Muscle layer of colon (tissue), 2 donors: ENCODE measurements around the gene GPN1.
"Not testable (repeated sequence)": the region's sequence is repeated elsewhere in the genome, so short reads cannot be mapped to it uniquely, and the experiment has no call there.

Experiments used
- H3K27ac ChIP-seq: one replicate; pipeline ENCODE4 v1.7.0; 2013; ENCODE audit warnings: low read depth, mild to moderate bottlenecking, low read length, moderate library complexity
- H3K27me3 ChIP-seq, 2 donors: one replicate each; pipeline ENCODE4 v1.7.0; 2013; ENCODE audit warnings: low read length in 2 of 2, mild to moderate bottlenecking in 2 of 2; ENCODE audit not compliant: insufficient read depth in 2 of 2, control insufficient read depth in 1 of 2
- H3K36me3 ChIP-seq: one replicate; pipeline ENCODE4 v1.7.0; 2013; ENCODE audit warnings: mild to moderate bottlenecking, low read length; ENCODE audit not compliant: insufficient read depth
- H3K4me1 ChIP-seq: one replicate; pipeline ENCODE4 v1.7.0; 2013; ENCODE audit warnings: mild to moderate bottlenecking, low read length; ENCODE audit not compliant: insufficient read depth
- H3K4me3 ChIP-seq, 2 donors: one replicate each; pipeline ENCODE4 v1.7.0; 2013; ENCODE audit warnings: low read length in 2 of 2, low read depth in 1 of 2, mild to moderate bottlenecking in 1 of 2, moderate library complexity in 1 of 2
- H3K9ac ChIP-seq: one replicate; pipeline ENCODE4 v1.7.0; 2013; ENCODE audit warnings: low read length
- H3K9me3 ChIP-seq: one replicate; pipeline ENCODE4 v1.7.0; 2013; ENCODE audit warnings: mild to moderate bottlenecking, low read length
- donor health status: abdominal sarcoma.
- donor health status: Adenocarcinoma of cecum.

GPN1 gene

GRCh38 chr2:27672723-27673486 is 44.1 kb downstream of the GPN1 start:
- Histone ChIP-seq H3K36me3 (peaks cover 52% of the 10 kb centered on the region), H3K9me3 (no peaks in the 10 kb centered on the region), H3K9ac (no peak overlapping the region), H3K27me3 (no peaks in the 10 kb centered on the region), H3K27ac (no peak overlapping the region), H3K4me3 (no peak overlapping the region), H3K4me1 (no peaks in the 10 kb centered on the region)

GRCh38 chr2:27680571-27680970 is 51.7 kb downstream of the GPN1 start:
- Histone ChIP-seq H3K27me3 (no peaks in the 10 kb centered on the region), H3K36me3 (peaks cover 70% of the 10 kb centered on the region), H3K4me1 (no peaks in the 10 kb centered on the region), H3K9ac (no peak overlapping the region), H3K9me3 (no peaks in the 10 kb centered on the region), H3K27ac (no peak overlapping the region), H3K4me3 (no peak overlapping the region)

GRCh38 chr2:27681841-27682240 is 53.0 kb downstream of the GPN1 start:
- H3K9ac ChIP-seq, result no peak overlapping the region
- no peak overlapping the region for H3K4me3 ChIP-seq
- no peaks in the 10 kb centered on the region for H3K4me1 ChIP-seq
- no peaks in the 10 kb centered on the region for H3K27me3 ChIP-seq
- peaks cover 71% of the 10 kb centered on the region for H3K36me3 ChIP-seq
- H3K9me3 ChIP-seq, result no peaks in the 10 kb centered on the region
- no peak overlapping the region for H3K27ac ChIP-seq

- H3K27ac ChIP-seq, H3K9ac ChIP-seq, H3K4me1 ChIP-seq, H3K9me3 ChIP-seq, H3K4me3 ChIP-seq, H3K27me3 ChIP-seq: not testable (repeated sequence)
- H3K36me3 ChIP-seq, result peaks cover 67% of the 10 kb centered on the region
Measured at GRCh38 chr2:27682334-27682771, 53.5 kb downstream of the GPN1 start.

GRCh38 chr2:27683390-27684071 is 54.7 kb downstream of the GPN1 start:
- H3K36me3 ChIP-seq, result peaks cover 62% of the 10 kb centered on the region
- no peak overlapping the region for H3K4me3 ChIP-seq
- no peaks in the 10 kb centered on the region for H3K9me3 ChIP-seq
- H3K27me3 ChIP-seq, result no peaks in the 10 kb centered on the region
- H3K9ac ChIP-seq, result no peak overlapping the region
- H3K27ac ChIP-seq, result no peak overlapping the region
- no peaks in the 10 kb centered on the region for H3K4me1 ChIP-seq

- not testable (repeated sequence) for H3K27ac ChIP-seq, H3K27me3 ChIP-seq, H3K9me3 ChIP-seq, H3K9ac ChIP-seq, H3K4me1 ChIP-seq, H3K4me3 ChIP-seq
- H3K36me3 ChIP-seq, result peaks cover 59% of the 10 kb centered on the region
Measured at GRCh38 chr2:27685006-27685405, 56.2 kb downstream of the GPN1 start.

GRCh38 chr2:27685577-27685976 is 56.7 kb downstream of the GPN1 start:
- Histone ChIP-seq H3K36me3 (peaks cover 59% of the 10 kb centered on the region), H3K27ac (no peak overlapping the region), H3K27me3 (no peaks in the 10 kb centered on the region), H3K9me3 (no peaks in the 10 kb centered on the region), H3K4me3 (no peak overlapping the region), H3K4me1 (no peaks in the 10 kb centered on the region), H3K9ac (no peak overlapping the region)

- Histone ChIP-seq H3K9me3 (no peaks in the 10 kb centered on the region), H3K9ac (no peak overlapping the region), H3K36me3 (peaks cover 47% of the 10 kb centered on the region), H3K4me3 (no peak overlapping the region), H3K27me3 (no peaks in the 10 kb centered on the region), H3K27ac (no peak overlapping the region), H3K4me1 (no peaks in the 10 kb centered on the region)
Measured at GRCh38 chr2:27687232-27687631, 58.4 kb downstream of the GPN1 start.

GRCh38 chr2:27689424-27689823 is 60.6 kb downstream of the GPN1 start:
- H3K36me3 ChIP-seq, result peaks cover 48% of the 10 kb centered on the region
- H3K27ac ChIP-seq, result no peak overlapping the region
- H3K9ac ChIP-seq, result no peak overlapping the region
- no peaks in the 10 kb centered on the region for H3K4me1 ChIP-seq
- no peak overlapping the region for H3K4me3 ChIP-seq
- H3K27me3 ChIP-seq, result no peaks in the 10 kb centered on the region
- H3K9me3 ChIP-seq, result no peaks in the 10 kb centered on the region

- H3K27ac ChIP-seq, result no peak overlapping the region
- no peak overlapping the region for H3K4me3 ChIP-seq
- H3K4me1 ChIP-seq, result no peaks in the 10 kb centered on the region
- H3K9ac ChIP-seq, result no peak overlapping the region
- no peaks in the 10 kb centered on the region for H3K9me3 ChIP-seq
- H3K36me3 ChIP-seq, result peaks cover 45% of the 10 kb centered on the region
- no peaks in the 10 kb centered on the region for H3K27me3 ChIP-seq
Measured at GRCh38 chr2:27690052-27690451, 61.2 kb downstream of the GPN1 start.

GRCh38 chr2:27697660-27698059 is 68.8 kb downstream of the GPN1 start:
- Histone ChIP-seq H3K9me3 (no peaks in the 10 kb centered on the region), H3K4me3 (no peak overlapping the region), H3K27me3 (no peaks in the 10 kb centered on the region), H3K4me1 (no peaks in the 10 kb centered on the region), H3K36me3 (peaks cover 35% of the 10 kb centered on the region), H3K9ac (no peak overlapping the region), H3K27ac (no peak overlapping the region)
